Stimulated activated CD8-positive, alpha-beta memory T cell treated with anti-CD3 and anti-CD28 coated beads, Interleukin-12 subunit alpha, Interleukin-12 subunit beta, amount 100 ng/mL, for 24 hours (primary cell): ENCODE measurements around the gene NELFB.

Experiments used
- DNase-seq: peaks from one replicate; pipeline ENCODE4 v3.0.0-alpha.2; 2020; ENCODE audit errors: extremely low read depth

Gene NELFB

DNA sequence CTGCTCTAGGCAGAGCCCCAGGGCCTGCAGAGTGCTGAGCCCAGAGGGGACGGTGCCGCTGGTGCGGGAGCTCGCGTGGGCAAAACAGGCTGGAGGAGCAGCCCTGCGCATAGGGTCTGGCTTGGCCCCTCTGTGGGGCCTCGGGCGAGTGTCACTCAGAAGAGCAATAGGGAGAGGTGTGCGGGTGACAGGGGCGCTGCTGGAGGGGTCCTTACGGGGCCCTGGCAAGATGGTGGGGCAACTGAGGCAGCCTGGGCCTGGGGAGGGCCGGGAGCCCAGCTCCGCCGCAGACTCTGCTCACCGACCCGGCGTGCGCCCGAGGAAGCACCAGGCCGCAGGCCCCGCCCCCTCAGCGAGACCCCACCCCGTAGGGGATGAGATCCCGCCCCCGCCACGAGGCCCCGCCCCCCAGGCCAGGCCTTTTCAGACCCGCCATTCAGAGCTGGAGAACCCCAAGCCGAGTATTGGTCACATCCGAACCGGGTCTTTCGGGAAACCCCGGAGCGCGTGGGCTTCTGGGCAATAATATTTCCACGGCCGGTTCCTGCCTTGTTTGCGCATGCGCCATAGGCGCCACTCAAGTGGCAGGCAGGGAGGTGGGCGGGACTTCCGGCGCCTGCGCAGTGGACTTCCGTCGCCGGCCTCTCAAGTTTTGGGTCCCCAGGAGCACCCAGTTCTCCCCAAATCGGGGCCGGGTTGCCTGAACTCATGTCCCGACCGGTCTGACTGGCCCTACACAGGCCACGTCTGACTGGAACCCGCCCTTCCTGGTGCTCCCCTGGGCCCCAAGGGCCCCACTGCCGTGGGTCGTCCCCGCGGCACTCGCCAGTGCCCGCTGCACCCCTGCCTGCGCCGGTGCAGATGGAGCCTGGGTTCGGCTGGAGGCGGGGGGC is 31.8 kb upstream of the NELFB start:
- DNase-seq = peak; percentile 94

- no peak for DNase-seq
Measured at GRCh38 chr9:137224830-137225694, 30.1 kb upstream of the NELFB start, which contains the start of gene CYSRT1. TSS of gene CYSRT1 (plus strand) at chr9:137225174. CDS start at chr9:137225622, 448 bp downstream.

DNA sequence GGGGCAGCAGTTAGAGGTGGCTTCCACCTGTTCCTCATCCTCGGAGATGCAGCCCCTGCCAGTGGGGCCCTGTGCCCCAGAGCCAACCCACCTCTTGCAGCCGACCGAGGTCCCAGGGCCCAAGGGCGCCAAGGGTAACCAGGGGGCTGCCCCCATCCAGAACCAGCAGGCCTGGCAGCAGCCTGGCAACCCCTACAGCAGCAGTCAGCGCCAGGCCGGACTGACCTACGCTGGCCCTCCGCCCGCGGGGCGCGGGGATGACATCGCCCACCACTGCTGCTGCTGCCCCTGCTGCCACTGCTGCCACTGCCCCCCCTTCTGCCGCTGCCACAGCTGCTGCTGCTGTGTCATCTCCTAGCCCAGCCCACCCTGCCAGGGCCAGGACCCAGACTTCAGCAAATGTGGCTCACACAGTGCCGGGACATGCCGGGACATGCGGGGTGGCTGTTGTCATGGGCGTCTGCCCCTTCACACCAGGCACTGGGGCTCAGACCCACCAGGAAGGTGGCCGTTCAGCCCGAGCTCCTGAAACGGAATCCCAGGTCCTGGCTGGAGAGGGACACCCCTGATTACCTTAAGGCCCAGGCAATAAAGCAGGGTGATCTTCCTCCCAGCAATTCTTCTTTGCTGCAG is 29.3 kb upstream of the NELFB start:
- DNase-seq = no peak

- no peak for DNase-seq
Measured at GRCh38 chr9:137226338-137227053, 28.6 kb upstream of the NELFB start.

GRCh38 chr9:137227054-137227852 is 27.9 kb upstream of the NELFB start, which contains the start of gene RNF224:
TSS of gene RNF224 (plus strand) at chr9:137227502. CDS start at chr9:137228336, 834 bp downstream.
- DNase-seq = peak; percentile 54

GRCh38 chr9:137227853-137228505 is 27.1 kb upstream of the NELFB start:
- DNase-seq = no peak

GRCh38 chr9:137228506-137228967 is 26.6 kb upstream of the NELFB start:
- DNase-seq = no peak

DNA sequence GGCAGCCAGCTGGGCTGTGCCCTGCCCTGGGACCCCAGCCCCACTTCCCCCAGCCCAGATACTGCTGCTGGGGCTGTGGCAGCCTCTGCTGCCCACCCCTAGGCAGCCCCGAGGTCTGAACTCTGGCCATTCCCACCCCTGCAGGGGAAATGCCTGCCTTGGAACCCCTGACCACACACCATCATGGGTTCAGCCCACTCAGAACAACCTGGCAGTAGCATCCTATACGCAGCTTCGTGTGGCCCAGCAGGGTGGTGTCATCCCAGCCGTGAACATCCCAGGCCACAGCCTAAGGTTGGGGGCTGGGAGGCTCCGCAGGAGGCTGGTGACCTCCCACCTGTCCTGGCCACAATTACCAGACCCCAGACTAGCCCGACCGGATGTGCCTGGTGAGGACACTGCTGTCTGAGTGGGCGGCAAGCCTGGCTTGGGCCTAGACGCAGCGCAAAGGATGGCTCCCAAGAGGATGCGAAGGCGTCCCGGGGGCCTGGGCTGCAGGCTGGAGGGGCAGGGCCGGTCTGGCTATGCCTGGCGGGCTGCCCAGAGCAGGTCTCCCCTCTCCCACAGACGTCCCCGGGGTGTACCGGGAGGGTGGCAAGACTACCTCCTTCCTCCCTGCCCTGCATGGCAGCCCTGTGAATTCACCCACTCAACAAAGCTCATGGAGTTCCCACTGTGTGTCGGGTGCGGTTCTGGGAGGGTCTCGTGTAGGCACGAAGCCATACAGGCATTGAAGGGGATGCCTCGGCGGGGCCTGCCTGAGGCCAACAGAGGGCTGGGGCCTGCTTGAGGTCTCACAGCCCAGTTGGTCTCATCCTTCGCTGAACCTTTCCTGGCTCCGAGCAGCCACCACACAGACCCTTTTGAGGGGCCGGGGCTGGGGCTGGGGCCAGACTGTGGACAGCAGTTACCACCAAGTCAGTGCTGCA is 25.9 kb upstream of the NELFB start:
- DNase-seq = no peak

GRCh38 chr9:137229903-137230704 is 25.0 kb upstream of the NELFB start:
- DNase-seq = no peak

DNA sequence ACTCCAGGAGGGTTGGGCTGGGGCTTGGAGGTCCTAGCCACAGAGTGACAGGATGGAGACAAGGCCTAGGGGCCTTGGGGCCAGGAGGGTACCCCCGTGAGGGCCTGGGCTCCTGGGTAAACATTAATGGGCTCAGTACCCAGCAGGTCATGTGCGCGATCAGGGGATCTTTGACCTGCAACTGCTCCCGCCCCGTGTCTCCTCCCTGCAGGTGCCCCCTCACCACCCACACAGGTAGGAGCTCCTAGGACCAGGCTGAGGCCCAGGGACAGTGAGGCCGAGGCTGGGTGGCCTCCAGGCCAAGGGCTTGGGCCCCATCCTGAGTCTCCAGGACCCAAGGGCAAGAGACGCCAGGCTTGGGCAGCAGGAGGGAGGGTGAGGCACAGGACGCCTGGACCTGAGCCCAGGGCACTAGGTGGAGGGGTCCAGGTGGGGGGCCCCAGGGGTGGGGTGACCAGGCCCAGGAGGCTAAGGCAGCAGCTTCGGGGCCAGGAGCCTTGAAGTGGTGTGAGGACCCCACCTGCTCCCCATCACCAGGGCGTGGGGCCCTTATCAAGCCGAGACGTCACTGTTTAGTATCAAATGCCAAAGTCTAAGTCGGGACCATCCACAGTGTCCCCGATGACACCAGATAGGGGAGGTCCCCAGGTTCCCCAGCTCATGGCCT is 24.3 kb upstream of the NELFB start, which contains the start of gene SLC34A3:
TSS of gene SLC34A3 (plus strand) at position 197 of the 667 bp plus-strand sequence. CDS start 802 bp downstream, outside the sequence.
- DNase-seq = no peak

- DNase-seq = no peak
Measured at GRCh38 chr9:137231372-137232039, 23.6 kb upstream of the NELFB start.

DNA sequence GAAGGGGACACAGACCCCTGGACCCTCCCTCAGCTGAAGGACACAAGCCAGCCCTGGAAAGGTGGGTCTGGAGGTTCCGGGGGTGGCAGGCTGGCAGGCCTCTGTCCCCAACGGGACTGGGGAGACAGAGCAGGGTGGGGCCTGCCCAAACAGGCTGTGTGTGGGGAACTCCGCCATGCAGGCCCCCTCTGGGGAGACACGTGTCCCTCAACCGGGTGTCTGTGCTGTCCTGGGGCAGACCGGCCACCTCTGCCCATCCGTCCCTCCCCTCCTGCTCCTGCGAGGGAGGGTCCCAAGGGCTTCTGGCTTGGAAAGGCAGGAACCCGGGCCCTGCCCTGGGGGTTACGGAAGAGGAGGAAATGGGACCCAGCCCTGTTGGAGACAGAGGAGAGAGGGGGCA is 23.0 kb upstream of the NELFB start:
- no peak for DNase-seq

DNA sequence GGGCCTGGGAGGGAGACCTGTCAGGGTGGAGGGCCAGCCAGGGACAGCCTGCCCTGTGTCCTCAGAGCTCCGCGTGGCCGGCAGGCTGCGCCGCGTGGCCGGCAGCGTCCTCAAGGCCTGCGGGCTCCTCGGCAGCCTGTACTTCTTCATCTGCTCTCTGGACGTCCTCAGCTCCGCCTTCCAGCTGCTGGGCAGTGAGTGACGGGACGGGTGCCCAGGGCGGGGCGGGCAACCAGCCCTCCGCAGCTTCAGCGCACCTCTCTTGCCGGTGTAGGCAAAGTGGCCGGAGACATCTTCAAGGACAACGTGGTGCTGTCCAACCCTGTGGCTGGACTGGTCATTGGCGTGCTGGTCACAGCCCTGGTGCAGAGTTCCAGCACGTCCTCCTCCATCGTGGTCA is 22.6 kb upstream of the NELFB start:
- DNase-seq = no peak

GRCh38 chr9:137233143-137233980 is 21.8 kb upstream of the NELFB start:
- no peak for DNase-seq

DNA sequence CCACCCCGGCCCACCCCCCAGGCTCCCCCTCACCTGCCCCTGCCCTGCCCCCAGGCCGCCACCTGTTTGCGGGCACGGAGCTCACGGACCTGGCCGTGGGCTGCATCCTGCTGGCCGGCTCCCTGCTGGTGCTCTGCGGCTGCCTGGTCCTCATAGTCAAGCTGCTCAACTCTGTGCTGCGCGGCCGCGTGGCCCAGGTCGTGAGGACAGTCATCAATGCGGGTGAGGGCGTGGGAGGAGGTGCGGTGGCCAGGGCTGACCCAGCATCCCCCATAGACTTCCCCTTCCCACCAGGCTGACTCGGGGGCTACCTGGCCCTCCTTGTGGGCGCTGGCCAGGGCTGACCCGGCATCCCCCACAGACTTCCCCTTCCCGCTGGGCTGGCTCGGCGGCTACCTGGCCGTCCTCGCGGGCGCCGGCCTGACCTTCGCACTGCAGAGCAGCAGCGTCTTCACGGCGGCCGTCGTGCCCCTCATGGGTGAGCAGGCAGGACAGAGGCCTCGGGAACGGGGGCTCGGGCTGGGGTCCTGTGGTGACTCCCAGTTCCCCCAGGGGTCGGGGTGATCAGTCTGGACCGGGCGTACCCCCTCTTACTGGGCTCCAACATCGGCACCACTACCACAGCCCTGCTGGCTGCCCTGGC is 21.0 kb upstream of the NELFB start:
- DNase-seq = no peak
